Measurements from ENCODE around the gene C11orf86.
"Not testable (repeated sequence)": the region's sequence is repeated elsewhere in the genome, so short reads cannot be mapped to it uniquely, and the experiment has no call there.

Gene C11orf86

GRCh38 chr11:66989360-66989759, 14.3 kb downstream of the C11orf86 start:
- DNase-seq (ENCODE audit: low read depth in 2 of 2): not testable (repeated sequence)

- no peak for DNase-seq (ENCODE audit: low read depth in 2 of 2)
Measured at GRCh38 chr11:66992041-66992440, 16.9 kb downstream of the C11orf86 start.

- no peak for DNase-seq (ENCODE audit: low read depth in 2 of 2)
Measured at GRCh38 chr11:66996609-66997273, 21.6 kb downstream of the C11orf86 start.

GRCh38 chr11:66999555-66999954, 24.5 kb downstream of the C11orf86 start:
- DNase-seq (ENCODE audit: low read depth in 2 of 2): no peak

GRCh38 chr11:67001332-67001731, 26.2 kb downstream of the C11orf86 start:
- DNase-seq (ENCODE audit: low read depth in 2 of 2): no peak

- DNase-seq (ENCODE audit: low read depth in 2 of 2): no peak
Measured at GRCh38 chr11:67002297-67002913, 27.3 kb downstream of the C11orf86 start.

- no peak for DNase-seq (ENCODE audit: low read depth in 2 of 2)
Measured at GRCh38 chr11:67002921-67003411, 27.9 kb downstream of the C11orf86 start.

GRCh38 chr11:67005200-67005599, 30.1 kb downstream of the C11orf86 start:
- DNase-seq (ENCODE audit: low read depth in 2 of 2): not testable (repeated sequence)

- DNase-seq (ENCODE audit: low read depth in 2 of 2): peak; percentile 23 to 31
Measured at GRCh38 chr11:67006029-67006884, 31.2 kb downstream of the C11orf86 start.

- no peak for DNase-seq (ENCODE audit: low read depth in 2 of 2)
Measured at GRCh38 chr11:67007126-67007525, 32.0 kb downstream of the C11orf86 start.

- DNase-seq (ENCODE audit: low read depth in 2 of 2): no peak
Measured at GRCh38 chr11:67010296-67010905, 35.3 kb downstream of the C11orf86 start.

- no peak for DNase-seq (ENCODE audit: low read depth in 2 of 2)
Measured at GRCh38 chr11:67013511-67014045, 38.5 kb downstream of the C11orf86 start.

GRCh38 chr11:67014343-67014742, 39.2 kb downstream of the C11orf86 start:
- no peak for DNase-seq (ENCODE audit: low read depth in 2 of 2)

GRCh38 chr11:67015048-67015447, 39.9 kb downstream of the C11orf86 start:
- no peak for DNase-seq (ENCODE audit: low read depth in 2 of 2)

GRCh38 chr11:67016550-67016949, 41.4 kb downstream of the C11orf86 start:
- no peak for DNase-seq (ENCODE audit: low read depth in 2 of 2)

GRCh38 chr11:67020949-67021348, 45.8 kb downstream of the C11orf86 start:
- DNase-seq (ENCODE audit: low read depth in 2 of 2): no peak

GRCh38 chr11:67022341-67022933, 47.3 kb downstream of the C11orf86 start:
- DNase-seq (ENCODE audit: low read depth in 2 of 2): no peak

- peak in 1 of 2 donors; percentile 13 for DNase-seq (ENCODE audit: low read depth in 2 of 2)
Measured at GRCh38 chr11:67022961-67023956, 48.2 kb downstream of the C11orf86 start, which contains the start of gene SYT12. Gene SYT12, plus strand, starts transcription at chr11:67023134. Its CDS starts 7,011 bp downstream, at chr11:67030145.

- DNase-seq (ENCODE audit: low read depth in 2 of 2): no peak
Measured at GRCh38 chr11:67023957-67024353, 48.9 kb downstream of the C11orf86 start.

GRCh38 chr11:67024410-67024809, 49.3 kb downstream of the C11orf86 start:
- peak in 1 of 2 donors; percentile 17 for DNase-seq (ENCODE audit: low read depth in 2 of 2)
